SK-MEL-5 (cell line): ENCODE data around the gene PVR. TPM values are rescaled to one million over a fixed set of nuclear protein-coding genes. Genes with fewer than 3 reads are reported as not detected.

Source experiments
- DNase-seq: peaks from one replicate; pipeline ENCODE4 v3.0.0-alpha.2; 2016; ENCODE audit warnings: low read depth, low spot score
- in situ Hi-C: cut with HindIII; loops from 2 replicates; pipeline ENCODE4 v1.10.0; 2016; ENCODE audit warnings: low sequenced_read_pairs, high pct_unique_total_duplicates, low pct_unique_long_range_greater_than_20kb
- total RNA-seq: library from RNA; depleted of rRNA; stranded (reverse); fragments of >200 nt; shearing (Covaris generic); gene quantifications from 2 replicates; pipeline ENCODE4 v1.2.3, GENCODE V29; 2014

PVR gene
- total RNA-seq, 1 experiment from 2014 or later, result 56.0 TPM

GRCh38 chr19:44635581-44636438, 7.9 kb upstream of the PVR start:
- no peak for DNase-seq

GRCh38 chr19:44636439-44637389, 7.0 kb upstream of the PVR start:
- in situ Hi-C loops, result no loop called here
- no peak for DNase-seq

More at GRCh38 chr19:44635581-44636438, 7.9 kb upstream of the PVR start:
- in situ Hi-C loops, result no loop called here

GRCh38 chr19:44637390-44637764, 6.3 kb upstream of the PVR start:
- DNase-seq, result no peak
- in situ Hi-C loops, result no loop called here

- in situ Hi-C loops, result no loop called here
These were observed 3.2 kb upstream of the PVR start for GRCh38 chr19:44640518-44640917.

GRCh38 chr19:44641501-44642265, 2.0 kb upstream of the PVR start:
- in situ Hi-C loops, result no loop called here
- DNase-seq, result no peak

More at GRCh38 chr19:44640518-44640917, 3.2 kb upstream of the PVR start:
- no peak for DNase-seq

GRCh38 chr19:44642377-44642776, 1.3 kb upstream of the PVR start:
- DNase-seq, result no peak
- in situ Hi-C loops, result no loop called here

- in situ Hi-C loops, result no loop called here
- peak; percentile 37 for DNase-seq
These were observed 799 bp downstream of the PVR start for GRCh38 chr19:44644402-44645016.

- DNase-seq, result no peak
- in situ Hi-C loops, result no loop called here
These were observed 1.8 kb downstream of the PVR start for GRCh38 chr19:44645407-44646048.

- in situ Hi-C loops, result no loop called here
- DNase-seq, result no peak
These were observed 2.3 kb downstream of the PVR start for GRCh38 chr19:44646049-44646416.

- no peak for DNase-seq
- in situ Hi-C loops, result no loop called here
These were observed 3.4 kb downstream of the PVR start for GRCh38 chr19:44647144-44647543.

- no peak for DNase-seq
These were observed 5.0 kb downstream of the PVR start for GRCh38 chr19:44648631-44649251.

GRCh38 chr19:44649578-44650145, 6.0 kb downstream of the PVR start:
- in situ Hi-C loops, result no loop called here
- DNase-seq, result no peak

More at GRCh38 chr19:44648631-44649251, 5.0 kb downstream of the PVR start:
- in situ Hi-C loops, result no loop called here

- no peak for DNase-seq
- in situ Hi-C loops, result no loop called here
These were observed 9.6 kb downstream of the PVR start for GRCh38 chr19:44653343-44653742.

- in situ Hi-C loops, result no loop called here
- peak; percentile 71 for DNase-seq
These were observed 10.5 kb downstream of the PVR start for GRCh38 chr19:44653977-44654774.

- in situ Hi-C loops, result no loop called here
- DNase-seq, result peak; percentile 69
These were observed 13.7 kb downstream of the PVR start for GRCh38 chr19:44657211-44657921.
